Astrocyte (in vitro differentiated cells and primary cell): Measurements from ENCODE around the gene CACNA2D4.

Source experiments
- CTCF ChIP-seq: IDR thresholded peaks from 2 replicates; pipeline ENCODE4 v1.5.1; 2011; ENCODE audit warnings: low read depth, mild to moderate bottlenecking, inconsistent platforms, low read length, moderate library complexity; ENCODE audit not compliant: insufficient read depth
- EZH2 ChIP-seq: IDR thresholded peaks from 2 replicates; pipeline ENCODE4 v1.6.1; 2012; ENCODE audit warnings: mild to moderate bottlenecking, low read length, inconsistent platforms; ENCODE audit not compliant: insufficient read depth

- TF ChIP-seq EZH2: no peak
- no peak for TF ChIP-seq CTCF
Observed at GRCh38 chr12:1883513-1883912, 34.9 kb downstream of the CACNA2D4 start.
